Stomach smooth muscle (tissue), 2 donors: ENCODE results near the gene SCUBE3.

Experiments
- H3K27ac ChIP-seq: one replicate; pipeline ENCODE4 v1.7.0; 2013; ENCODE audit warnings: mild to moderate bottlenecking, low read length, inconsistent platforms
- H3K27me3 ChIP-seq, 2 donors: one replicate each; pipeline ENCODE4 v1.7.0; 2013; ENCODE audit warnings: low read length in 2 of 2; ENCODE audit not compliant: insufficient read depth in 2 of 2, control insufficient read depth in 1 of 2
- H3K36me3 ChIP-seq, 2 donors: one replicate each; pipeline ENCODE4 v1.7.0; 2013; ENCODE audit warnings: low read length in 2 of 2; ENCODE audit not compliant: control insufficient read depth in 2 of 2, insufficient read depth in 2 of 2
- H3K4me1 ChIP-seq: one replicate; pipeline ENCODE4 v1.7.0; 2013; ENCODE audit warnings: low read length; ENCODE audit not compliant: control insufficient read depth, insufficient read depth
- H3K4me3 ChIP-seq, 2 donors: one replicate each; pipeline ENCODE4 v1.7.0; 2013; ENCODE audit warnings: low read length in 2 of 2
- H3K9ac ChIP-seq, 2 donors: one replicate each; pipeline ENCODE4 v1.7.0; 2013; ENCODE audit warnings: low read length in 2 of 2, mild to moderate bottlenecking in 1 of 2
- H3K9me3 ChIP-seq, 2 donors: one replicate each; pipeline ENCODE4 v1.7.0; 2013; ENCODE audit warnings: low read length in 2 of 2; ENCODE audit not compliant: control insufficient read depth in 2 of 2
- donor health status: healthy.
- donor health status: Pancreatic carcinoma.

Gene SCUBE3

GRCh38 chr6:35293681-35294080, 79.9 kb downstream of the SCUBE3 start:
- H3K27me3 ChIP-seq = no peaks in the 10 kb centered on the region
- H3K4me1 ChIP-seq = peaks cover 12% of the 10 kb centered on the region
- H3K27ac ChIP-seq = no peak overlapping the region
- H3K36me3 ChIP-seq = peaks cover 43 to 57% of the 10 kb centered on the region in 2 donors
- no peak overlapping the region for H3K4me3 ChIP-seq
- no peak overlapping the region for H3K9ac ChIP-seq
- no peaks in the 10 kb centered on the region for H3K9me3 ChIP-seq

- no peaks in the 10 kb centered on the region for H3K27me3 ChIP-seq
- no peak overlapping the region for H3K4me3 ChIP-seq
- peaks cover 37 to 50% of the 10 kb centered on the region in 2 donors for H3K36me3 ChIP-seq
- no peak overlapping the region for H3K27ac ChIP-seq
- no peaks in the 10 kb centered on the region for H3K9me3 ChIP-seq
- H3K9ac ChIP-seq = no peak overlapping the region
- H3K4me1 ChIP-seq = peaks cover 12% of the 10 kb centered on the region
Observed at GRCh38 chr6:35294308-35294945, 80.7 kb downstream of the SCUBE3 start.

- Histone ChIP-seq H3K4me3 (no peak overlapping the region), H3K9ac (no peak overlapping the region), H3K36me3 (peaks cover 31 to 44% of the 10 kb centered on the region in 2 donors), H3K9me3 (no peaks in the 10 kb centered on the region), H3K4me1 (peaks cover 12% of the 10 kb centered on the region), H3K27ac (no peak overlapping the region), H3K27me3 (no peaks in the 10 kb centered on the region)
Observed at GRCh38 chr6:35295036-35295435, 81.3 kb downstream of the SCUBE3 start.

- H3K36me3 ChIP-seq = peaks cover 24 to 38% of the 10 kb centered on the region in 2 donors
- H3K4me1 ChIP-seq = peaks cover 12% of the 10 kb centered on the region
- H3K27me3 ChIP-seq = no peaks in the 10 kb centered on the region
- no peak overlapping the region for H3K4me3 ChIP-seq
- no peak overlapping the region for H3K9ac ChIP-seq
- no peaks in the 10 kb centered on the region for H3K9me3 ChIP-seq
- H3K27ac ChIP-seq = no peak overlapping the region
Observed at GRCh38 chr6:35295521-35296315, 82.0 kb downstream of the SCUBE3 start.

- peak overlapping the region in 1 of 2 donors; percentile 39 for H3K9ac ChIP-seq
- H3K4me1 ChIP-seq = peaks cover 12% of the 10 kb centered on the region
- peak overlapping the region in 1 of 2 donors; percentile 59 for H3K4me3 ChIP-seq
- H3K27me3 ChIP-seq = no peaks in the 10 kb centered on the region
- peaks cover 19 to 24% of the 10 kb centered on the region in 2 donors for H3K36me3 ChIP-seq
- H3K27ac ChIP-seq = no peak overlapping the region
- H3K9me3 ChIP-seq = no peaks in the 10 kb centered on the region
Observed at GRCh38 chr6:35296931-35297600, 83.3 kb downstream of the SCUBE3 start.

GRCh38 chr6:35297601-35298481, 84.1 kb downstream of the SCUBE3 start, which contains the start of gene DEF6:
Gene DEF6 (plus strand): TSS chr6:35297818. CDS start chr6:35297857, 39 bp downstream.
- peaks cover 13 to 20% of the 10 kb centered on the region in 2 donors for H3K36me3 ChIP-seq
- peaks cover 12% of the 10 kb centered on the region for H3K4me1 ChIP-seq
- no peak within 1 kb of the TSS for H3K27ac ChIP-seq
- no peaks in the 10 kb centered on the region for H3K9me3 ChIP-seq
- H3K9ac ChIP-seq = peak within 1 kb of the TSS; percentile 39 to 42
- peak within 1 kb of the TSS; percentile 33 to 59 for H3K4me3 ChIP-seq
- no peaks in the 10 kb centered on the region for H3K27me3 ChIP-seq

- Histone ChIP-seq H3K9ac (no peak overlapping the region), H3K4me3 (peak overlapping the region in 1 of 2 donors; percentile 9), H3K9me3 (no peaks in the 10 kb centered on the region), H3K4me1 (peaks cover 12% of the 10 kb centered on the region), H3K27me3 (no peaks in the 10 kb centered on the region), H3K27ac (no peak overlapping the region), H3K36me3 (peaks cover 5 to 14% of the 10 kb centered on the region in 2 donors)
Observed at GRCh38 chr6:35298625-35299140, 84.9 kb downstream of the SCUBE3 start.

- Histone ChIP-seq H3K27ac (no peak overlapping the region), H3K27me3 (no peaks in the 10 kb centered on the region), H3K4me1 (peaks cover 12% of the 10 kb centered on the region), H3K36me3 (peaks cover 3 to 9% of the 10 kb centered on the region in 2 donors), H3K9me3 (no peaks in the 10 kb centered on the region), H3K4me3 (no peak overlapping the region), H3K9ac (no peak overlapping the region)
Observed at GRCh38 chr6:35299674-35300073, 85.9 kb downstream of the SCUBE3 start.

- Histone ChIP-seq H3K27me3 (no peaks in the 10 kb centered on the region), H3K4me3 (no peak overlapping the region), H3K9ac (no peak overlapping the region), H3K36me3 (no peaks in the 10 kb centered on the region), H3K4me1 (peaks cover 12% of the 10 kb centered on the region), H3K27ac (no peak overlapping the region), H3K9me3 (no peaks in the 10 kb centered on the region)
Observed at GRCh38 chr6:35300848-35301247, 87.1 kb downstream of the SCUBE3 start.
